SK-N-SH (cell line): Measurements from ENCODE around the gene PLOD2. TPM values are rescaled to one million over a fixed set of nuclear protein-coding genes. Genes with fewer than 3 reads are reported as not detected.
A peak's percentile ranks its signal among the peaks of the same experiment; 100 is the strongest.

Experiments used
- CTCF ChIA-PET: fragments of 300-600, 350-600 bp; formaldehyde crosslinking; extraction: SDS; loops from one replicate; lab custom pipeline; 2021; lab: Yijun Ruan, JAX
- POLR2A ChIA-PET: fragments of 350-600 bp; sonication (Branson Sonifier 250); formaldehyde crosslinking; extraction: SDS; loops from one replicate; lab custom pipeline; 2020; ENCODE audit warnings: antibody characterized with exemption, inconsistent platforms; lab: Yijun Ruan, JAX
- DNase-seq: peaks from one replicate; pipeline ENCODE4 v3.0.0; 2012
- H2AFZ ChIP-seq: fragments of 200-600 bp; sonication (generic); 2 replicates; pipeline ENCODE4 v1.8.1; 2016; ENCODE audit warnings: antibody characterized with exemption, mild to moderate bottlenecking, low read depth
- H3F3A ChIP-seq: fragments of 200-600 bp; sonication (generic); replicated peaks from 2 replicates; pipeline ENCODE3; 2016; ENCODE audit warnings: antibody characterized with exemption, mild to moderate bottlenecking; ENCODE audit not compliant: insufficient read depth
- H3K27ac ChIP-seq, 2 experiments: fragments of 200-500 bp in 1 of 2; fragments of 200-600 bp in 1 of 2; sonication (Bioruptor generic) in 1 of 2; sonication (generic), shearing (Covaris generic) in 1 of 2; 2 replicates each; pipeline versions ENCODE4 v1.5.1 to v1.6.1; 2014 to 2016; ENCODE audit warnings: low read depth in 2 of 2, inconsistent platforms in 1 of 2, low read length in 1 of 2, mild to moderate bottlenecking in 1 of 2, mixed read lengths in 1 of 2
- H3K27me3 ChIP-seq: fragments of 200-600 bp; sonication (generic), shearing (Covaris generic); 2 replicates; pipeline ENCODE4 v1.6.1; 2016; ENCODE audit warnings: mixed run types; ENCODE audit not compliant: insufficient read depth
- H3K36me3 ChIP-seq, 2 experiments: fragments of 200-500 bp in 1 of 2; fragments of 200-600 bp in 1 of 2; sonication (Bioruptor generic) in 1 of 2; sonication (generic) in 1 of 2; replicated peaks in 1 of 2; 2 replicates each; pipeline versions ENCODE3 to v1.5.1; 2014 to 2016; ENCODE audit warnings: low read length in 1 of 2, mild to moderate bottlenecking in 1 of 2; ENCODE audit not compliant: insufficient read depth in 2 of 2, control insufficient read depth in 1 of 2
- H3K4me1 ChIP-seq, 2 experiments: fragments of 200-500 bp in 1 of 2; fragments of 200-600 bp in 1 of 2; sonication (Bioruptor generic) in 1 of 2; sonication (generic), shearing (Covaris generic) in 1 of 2; 2 replicates each; pipeline versions ENCODE4 v1.5.1 to v1.6.1; 2014 to 2016; ENCODE audit warnings: low read depth in 1 of 2, low read length in 1 of 2, mixed run types in 1 of 2; ENCODE audit not compliant: insufficient read depth in 2 of 2, control insufficient read depth in 1 of 2
- H3K4me2 ChIP-seq: fragments of 200-600 bp; sonication (generic), shearing (Covaris generic); 2 replicates; pipeline ENCODE4 v1.6.1; 2017; ENCODE audit warnings: mixed run types
- H3K4me3 ChIP-seq, 2 experiments: fragments of 200-500 bp in 1 of 2; fragments of 200-600 bp in 1 of 2; sonication (Bioruptor generic) in 1 of 2; sonication (generic), shearing (Covaris generic) in 1 of 2; 2 replicates each; pipeline versions ENCODE4 v1.5.1 to v1.8.1; 2014 to 2016; ENCODE audit warnings: low read depth in 2 of 2, inconsistent platforms in 1 of 2, low read length in 1 of 2, mild to moderate bottlenecking in 1 of 2, mixed read lengths in 1 of 2, moderate library complexity in 1 of 2
- H3K79me2 ChIP-seq: fragments of 200-600 bp; sonication (generic); 2 replicates; pipeline ENCODE4 v1.8.1; 2017; ENCODE audit warnings: mild to moderate bottlenecking; ENCODE audit not compliant: insufficient read depth
- H3K9ac ChIP-seq: fragments of 200-600 bp; sonication (generic); 2 replicates; pipeline ENCODE4 v1.6.1; 2017; ENCODE audit warnings: mixed run types
- H3K9me2 ChIP-seq: fragments of 200-600 bp; sonication (generic); 2 replicates; pipeline ENCODE4 v1.6.1; 2017; ENCODE audit warnings: mixed run types
- H3K9me3 ChIP-seq: fragments of 200-600 bp; sonication (generic); 2 replicates; pipeline ENCODE4 v1.6.1; 2017; ENCODE audit warnings: mixed run types, mild to moderate bottlenecking, moderate library complexity
- H4K20me1 ChIP-seq: fragments of 200-600 bp; sonication (generic); 2 replicates; pipeline ENCODE4 v1.6.1; 2017; ENCODE audit warnings: mild to moderate bottlenecking, mixed run types; ENCODE audit not compliant: insufficient read depth
- FOSL2 ChIP-seq: IDR thresholded peaks from 2 replicates; pipeline ENCODE4 v1.4.0; 2012; ENCODE audit warnings: low read depth, mild to moderate bottlenecking, moderate library complexity, borderline replicate concordance
- FOXJ3 ChIP-seq: sonication (generic); formaldehyde crosslinking; IDR thresholded peaks from 2 replicates; pipeline ENCODE4 v1.5.1; 2020; ENCODE audit warnings: mild to moderate bottlenecking, missing genetic modification reagents
- FOXM1 ChIP-seq: IDR thresholded peaks from 2 replicates; pipeline ENCODE4 v1.4.0; 2012; ENCODE audit warnings: low read depth, mild to moderate bottlenecking
- GABPA ChIP-seq: IDR thresholded peaks from 2 replicates; pipeline ENCODE4 v1.4.0; 2012; ENCODE audit warnings: low read depth, mild to moderate bottlenecking
- JUND ChIP-seq: IDR thresholded peaks from 2 replicates; pipeline ENCODE4 v1.4.0; 2012
- MXI1 ChIP-seq: IDR thresholded peaks from 2 replicates; pipeline ENCODE4 v1.6.1; 2012; ENCODE audit warnings: mild to moderate bottlenecking, low read depth, low read length, improper control_type of control experiment
- NFIC ChIP-seq: IDR thresholded peaks from 2 replicates; pipeline ENCODE4 v1.4.0; 2012; ENCODE audit warnings: borderline replicate concordance
- RFX5 ChIP-seq: IDR thresholded peaks from 2 replicates; pipeline ENCODE4 v1.6.1; 2012; ENCODE audit warnings: mild to moderate bottlenecking, improper control_type of control experiment, low read length
- RXRA ChIP-seq: IDR thresholded peaks from 2 replicates; pipeline ENCODE4 v1.4.0; 2012; ENCODE audit warnings: low read depth, mild to moderate bottlenecking, borderline replicate concordance
- TCF12 ChIP-seq: IDR thresholded peaks from 2 replicates; pipeline ENCODE4 v1.4.0; 2012
- USF1 ChIP-seq: IDR thresholded peaks from 2 replicates; pipeline ENCODE4 v1.4.0; 2012; ENCODE audit warnings: low read depth, borderline replicate concordance
- USF2 ChIP-seq: fragments of 150-350 bp; IDR thresholded peaks from 2 replicates; pipeline ENCODE4 v1.6.1; 2017; ENCODE audit warnings: antibody characterized with exemption, low read length, low read depth, borderline replicate concordance
- WGBS: methylation state at CpG from one replicate; pipeline ENCODE4 v1.1.6; 2017; ENCODE audit warnings: low lambda C conversion rate; 5-methylcytosine and 5-hydroxymethylcytosine counted together
- polyA plus RNA-seq, 3 experiments: library from polyadenylated mRNA; depleted of rRNA; stranded (reverse); fragments of >200 nt; gene quantifications; 2 replicates each; pipeline ENCODE4 v1.2.3, GENCODE V29; 2012
- TF ChIP-seq, protein P1 (sequence below): IDR thresholded peaks from 2 replicates; pipeline ENCODE4 v1.6.1; 2012; ENCODE audit warnings: mild to moderate bottlenecking, low read depth, low read length, moderate library complexity

Gene PLOD2
- polyA plus RNA-seq, 1 of the 3 experiments (the other 2 are of a cell fraction), result 0.58 TPM

GRCh38 chr3:146165877-146166276 is 4.9 kb upstream of the PLOD2 start (continued):
- TF ChIP-seq, protein P1, sequence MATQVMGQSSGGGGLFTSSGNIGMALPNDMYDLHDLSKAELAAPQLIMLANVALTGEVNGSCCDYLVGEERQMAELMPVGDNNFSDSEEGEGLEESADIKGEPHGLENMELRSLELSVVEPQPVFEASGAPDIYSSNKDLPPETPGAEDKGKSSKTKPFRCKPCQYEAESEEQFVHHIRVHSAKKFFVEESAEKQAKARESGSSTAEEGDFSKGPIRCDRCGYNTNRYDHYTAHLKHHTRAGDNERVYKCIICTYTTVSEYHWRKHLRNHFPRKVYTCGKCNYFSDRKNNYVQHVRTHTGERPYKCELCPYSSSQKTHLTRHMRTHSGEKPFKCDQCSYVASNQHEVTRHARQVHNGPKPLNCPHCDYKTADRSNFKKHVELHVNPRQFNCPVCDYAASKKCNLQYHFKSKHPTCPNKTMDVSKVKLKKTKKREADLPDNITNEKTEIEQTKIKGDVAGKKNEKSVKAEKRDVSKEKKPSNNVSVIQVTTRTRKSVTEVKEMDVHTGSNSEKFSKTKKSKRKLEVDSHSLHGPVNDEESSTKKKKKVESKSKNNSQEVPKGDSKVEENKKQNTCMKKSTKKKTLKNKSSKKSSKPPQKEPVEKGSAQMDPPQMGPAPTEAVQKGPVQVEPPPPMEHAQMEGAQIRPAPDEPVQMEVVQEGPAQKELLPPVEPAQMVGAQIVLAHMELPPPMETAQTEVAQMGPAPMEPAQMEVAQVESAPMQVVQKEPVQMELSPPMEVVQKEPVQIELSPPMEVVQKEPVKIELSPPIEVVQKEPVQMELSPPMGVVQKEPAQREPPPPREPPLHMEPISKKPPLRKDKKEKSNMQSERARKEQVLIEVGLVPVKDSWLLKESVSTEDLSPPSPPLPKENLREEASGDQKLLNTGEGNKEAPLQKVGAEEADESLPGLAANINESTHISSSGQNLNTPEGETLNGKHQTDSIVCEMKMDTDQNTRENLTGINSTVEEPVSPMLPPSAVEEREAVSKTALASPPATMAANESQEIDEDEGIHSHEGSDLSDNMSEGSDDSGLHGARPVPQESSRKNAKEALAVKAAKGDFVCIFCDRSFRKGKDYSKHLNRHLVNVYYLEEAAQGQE, result no peak
- TF ChIP-seq MXI1 (no peak), GABPA (no peak), RXRA (no peak), NFIC (no peak), USF1 (no peak), USF2 (no peak), FOXJ3 (CRISPR knock-in tag) (no peak), JUND (no peak), TCF12 (no peak)

GRCh38 chr3:146164971-146165769 is 4.2 kb upstream of the PLOD2 start:
- CTCF ChIA-PET, result interaction anchor here (1.1 kb wide), 1 partner anchor 24 kb away, joined by 3 read pairs; no protein-coding TSS in a partner anchor
- H3K4me1 ChIP-seq, result no peaks in the 10 kb centered on the region; a peak in 2 of 4 replicates
- H3K4me2 ChIP-seq, result 0 out of 2 replicates have a peak overlapping the region, but pooled peaks have one; percentile 28
- H3K36me3 ChIP-seq, result no peaks in the 10 kb centered on the region
- no peaks in the 10 kb centered on the region for H3K79me2 ChIP-seq
- no peak for DNase-seq
- peaks cover 13% of the 10 kb centered on the region for H3F3A ChIP-seq
- no peak overlapping the region for H3K9ac ChIP-seq
- peaks cover 19% of the 10 kb centered on the region for H3K27me3 ChIP-seq
- TF ChIP-seq TCF12 (no peak), RFX5 (no peak), FOSL2 (no peak), FOXM1 (no peak)
- WGBS, result 28% methylated on average over 7 of the region's 7 CpGs
- H3K27ac ChIP-seq, result peak overlapping the region in 1 of 2 experiments; percentile 24; a peak in 2 of 4 replicates
- no peaks in the 10 kb centered on the region for H3K9me3 ChIP-seq
- 0 out of 4 replicates have a peak overlapping the region, but pooled peaks of 1 of the 2 experiments have one; percentile 2 for H3K4me3 ChIP-seq
- POLR2A ChIA-PET, result no interaction called here
- no peaks in the 10 kb centered on the region; the same call in 1 of the 2 replicates for H4K20me1 ChIP-seq
- H3K9me2 ChIP-seq, result no peaks in the 10 kb centered on the region
- peak overlapping the region; percentile 61; the same call in 1 of the 2 replicates for H2AFZ ChIP-seq
